HepG2 (cell line): ENCODE results near the gene NME7. TPM values are rescaled to one million over a fixed set of nuclear protein-coding genes. Genes with fewer than 3 reads are reported as not detected.

Source experiments
- ARID3A ChIP-seq: IDR thresholded peaks from 2 replicates; pipeline ENCODE4 v1.6.1; 2012; ENCODE audit warnings: low read depth, low read length, improper control_type of control experiment
- ATRX ChIP-seq: sonication (generic); formaldehyde crosslinking; IDR thresholded peaks from 2 replicates; pipeline ENCODE4 v1.4.0; 2020; ENCODE audit warnings: missing genetic modification reagents, borderline replicate concordance
- DDIT3 ChIP-seq: sonication (generic); formaldehyde crosslinking; IDR thresholded peaks from 2 replicates; pipeline ENCODE4 v1.4.0; 2020; ENCODE audit warnings: mild to moderate bottlenecking, missing genetic modification reagents
- DR1 ChIP-seq: sonication (generic); formaldehyde crosslinking; IDR thresholded peaks from 2 replicates; pipeline ENCODE4 v1.8.0; 2021; ENCODE audit warnings: mild to moderate bottlenecking, missing genetic modification reagents, inconsistent platforms
- SNAPC2 ChIP-seq: sonication (generic); formaldehyde crosslinking; IDR thresholded peaks from 2 replicates; pipeline ENCODE4 v1.8.1; 2022; ENCODE audit warnings: mild to moderate bottlenecking, missing genetic modification reagents
- TBX2 ChIP-seq: sonication (generic); formaldehyde crosslinking; IDR thresholded peaks from 2 replicates; pipeline ENCODE4 v1.5.0; 2020; ENCODE audit warnings: missing genetic modification reagents, mild to moderate bottlenecking, borderline replicate concordance
- YEATS4 ChIP-seq: sonication (generic); formaldehyde crosslinking; IDR thresholded peaks from 2 replicates; pipeline ENCODE4 v1.4.0; 2020; ENCODE audit warnings: missing genetic modification reagents, borderline replicate concordance
- ZBTB21 ChIP-seq: sonication (generic); formaldehyde crosslinking; IDR thresholded peaks from 2 replicates; pipeline ENCODE4 v1.4.0; 2020; ENCODE audit warnings: missing genetic modification reagents
- ZBTB34 ChIP-seq: sonication (generic); formaldehyde crosslinking; IDR thresholded peaks from 2 replicates; pipeline ENCODE4 v1.8.0; 2022; ENCODE audit warnings: mild to moderate bottlenecking, missing genetic modification reagents
- ZBTB49 ChIP-seq: sonication (generic); formaldehyde crosslinking; IDR thresholded peaks from 2 replicates; pipeline ENCODE4 v1.4.0; 2020; ENCODE audit warnings: missing genetic modification reagents, borderline replicate concordance
- ZNF318 ChIP-seq: sonication (generic); formaldehyde crosslinking; IDR thresholded peaks from 2 replicates; pipeline ENCODE4 v1.4.0; 2020; ENCODE audit warnings: mild to moderate bottlenecking, missing genetic modification reagents
- ZNF737 ChIP-seq: sonication (generic); formaldehyde crosslinking; IDR thresholded peaks from 2 replicates; pipeline ENCODE4 v1.5.0; 2020; ENCODE audit warnings: missing genetic modification reagents, mild to moderate bottlenecking, borderline replicate concordance
- ZSCAN25 ChIP-seq: sonication (generic); formaldehyde crosslinking; IDR thresholded peaks from 2 replicates; pipeline ENCODE4 v1.8.0; 2022; ENCODE audit warnings: mild to moderate bottlenecking, missing genetic modification reagents
- polyA plus RNA-seq, 8 experiments: library from polyadenylated mRNA; depleted of rRNA in 3 of 8; stranded (reverse) in 7 of 8; unstranded in 1 of 8; fragments of >200 nt; fragmentation: Illumina TruSeq in 4 of 8; extraction: Trizol in 4 of 8; gene quantifications; 2 replicates each; pipeline versions ENCODE4 v1.2.1 to v1.2.3, GENCODE V29; 2011 to 2016; ENCODE audit warnings: low read depth in 4 of 8, missing spikeins in 1 of 8, mixed read lengths in 1 of 8; ENCODE audit not compliant: insufficient read depth in 1 of 8
- total RNA-seq, 5 experiments: library from RNA; depleted of rRNA; stranded (reverse); fragments of >200 nt; fragmentation: Illumina TruSeq; extraction: Trizol; gene quantifications; 2 replicates each; pipeline ENCODE4 v1.2.3, GENCODE V29; 2016; ENCODE audit warnings: low read depth in 1 of 5

Gene NME7
- total and polyA plus RNA-seq, 2 of the 13 experiments (the other 11 are each of a cell fraction or from before 2014, with no cell fraction given): 9.4 to 22.5 TPM

GRCh38 chr1:169367686-169368405 lies at the start of gene NME7, which contains the start of gene BLZF1 (continued):
- TF ChIP-seq ZNF318: no peak
- TF ChIP-seq YEATS4 (CRISPR knock-in tag): peak; percentile 65
- no peak for TF ChIP-seq SNAPC2 (CRISPR knock-in tag)
- TF ChIP-seq ZBTB34 (CRISPR knock-in tag): no peak
- TF ChIP-seq ATRX (CRISPR knock-in tag): no peak
- no peak for TF ChIP-seq ARID3A
- no peak for TF ChIP-seq ZSCAN25 (CRISPR knock-in tag)
- TF ChIP-seq ZBTB49 (CRISPR knock-in tag): no peak
- TF ChIP-seq ZBTB21: peak; percentile 73
- no peak for TF ChIP-seq ZNF737 (CRISPR knock-in tag)
- TF ChIP-seq TBX2: peak; percentile 13; the same call in 1 of the 2 replicates
- TF ChIP-seq DDIT3 (CRISPR knock-in tag): no peak
- no peak for TF ChIP-seq DR1
